ENCODE data around the gene RAPGEF6. TPM values are rescaled to one million over a fixed set of nuclear protein-coding genes. Genes with fewer than 3 reads are reported as not detected.
A peak's percentile ranks its signal among the peaks of the same experiment; 100 is the strongest.

RAPGEF6 gene
- total and polyA plus RNA-seq, 9 of the 15 experiments (the other 6 are each of a cell fraction or from before 2014, with no cell fraction given), result 2.7 to 23.4 (median 12.7) TPM

GRCh38 chr5:131394128-131394527, 240.9 kb downstream of the RAPGEF6 start:
- ChIA-PET CTCF (ENCODE audit: low intra/inter-chr PET ratio) (no interaction called here), POLR2A (interaction anchor here (4.5 kb wide), 1 partner anchor 13 kb away, joined by 21 read pairs; no protein-coding TSS in a partner anchor)
- TF ChIP-seq EP300 (IDR thresholded peaks at IDR 0.05; ENCODE audit: low read length) (no peak), HMG20B (CRISPR knock-in tag; IDR thresholded peaks at IDR 0.05) (no peak)
- TF ChIP-seq, protein P1, sequence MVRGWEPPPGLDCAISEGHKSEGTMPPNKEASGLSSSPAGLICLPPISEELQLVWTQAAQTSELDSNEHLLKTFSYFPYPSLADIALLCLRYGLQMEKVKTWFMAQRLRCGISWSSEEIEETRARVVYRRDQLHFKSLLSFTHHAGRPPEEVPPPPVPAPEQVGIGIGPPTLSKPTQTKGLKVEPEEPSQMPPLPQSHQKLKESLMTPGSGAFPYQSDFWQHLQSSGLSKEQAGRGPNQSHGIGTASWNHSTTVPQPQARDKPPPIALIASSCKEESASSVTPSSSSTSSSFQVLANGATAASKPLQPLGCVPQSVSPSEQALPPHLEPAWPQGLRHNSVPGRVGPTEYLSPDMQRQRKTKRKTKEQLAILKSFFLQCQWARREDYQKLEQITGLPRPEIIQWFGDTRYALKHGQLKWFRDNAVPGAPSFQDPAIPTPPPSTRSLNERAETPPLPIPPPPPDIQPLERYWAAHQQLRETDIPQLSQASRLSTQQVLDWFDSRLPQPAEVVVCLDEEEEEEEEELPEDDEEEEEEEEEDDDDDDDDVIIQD (CRISPR knock-in tag; IDR thresholded peaks at IDR 0.05), result no peak
- no peaks in the 10 kb centered on the region for H3K79me2 ChIP-seq (ENCODE audit: control insufficient read depth, insufficient read depth, low read length)
- intact Hi-C loops (cut with micrococcal nuclease) (no loop called here), in situ Hi-C loops (cut with MboI) (loop anchor here (25.0 kb wide), 1 partner anchor 507 kb away; no protein-coding TSS in a partner anchor)
- no peak overlapping the region for H3K4me2 ChIP-seq (ENCODE audit: insufficient read depth, low read length)
- H3K27ac ChIP-seq (ENCODE audit: extremely low read depth, low read depth, low read length), result no peak overlapping the region
- no peak overlapping the region for H3K4me3 ChIP-seq
- H3K9ac ChIP-seq (ENCODE audit: insufficient read depth in 1 of 2, low read depth in 2 of 2, low read length in 2 of 2), result no peak overlapping the region
- 96% methylated on average over 4 of the region's 4 CpGs for WGBS (ENCODE audit: insufficient coverage, low coverage, missing lambda C conversion rate)
- no peaks in the 10 kb centered on the region for H3K9me1 ChIP-seq (ENCODE audit: control insufficient read depth, insufficient read depth, low read length)
- no peaks in the 10 kb centered on the region for H3K27me3 ChIP-seq (ENCODE audit: control insufficient read depth in 2 of 2, insufficient read depth in 2 of 2, low read length in 2 of 2)
- H2AFZ ChIP-seq (ENCODE audit: low read depth, low read length), result no peak overlapping the region
- no TSS peak for BruUV-seq (replicated peaks)
- H3K9me3 ChIP-seq (replicated peaks; ENCODE audit: control insufficient read depth, insufficient read depth, low read depth, low read length), result no peaks in the 10 kb centered on the region
- FAIRE-seq, result no peak
- DNase-seq (ENCODE audit: extremely low read depth in 1 of 4, low spot score in 3 of 4), result no peak
- H4K20me1 ChIP-seq (replicated peaks; ENCODE audit: control insufficient read depth, insufficient read depth, low read length), result no peaks in the 10 kb centered on the region
- peaks cover 87% of the 10 kb centered on the region for H3K36me3 ChIP-seq (ENCODE audit: control insufficient read depth, insufficient read depth, low read length)
- no peaks in the 10 kb centered on the region for H3K4me1 ChIP-seq (replicated peaks in 1 of 2; ENCODE audit: control insufficient read depth in 2 of 2, insufficient read depth in 2 of 2, low read length in 2 of 2)
- no peak for ATAC-seq

- TF ChIP-seq MAFG (tag; conservative IDR thresholded peaks at IDR 0.05) (0 out of 2 replicates have a peak, but pooled peaks have one; percentile 10), YY1 (IDR thresholded peaks at IDR 0.05; ENCODE audit: borderline replicate concordance in 1 of 3, control insufficient read depth in 1 of 3, extremely low read depth in 1 of 3, insufficient read depth in 3 of 3, insufficient read length in 1 of 3, insufficient replicate concordance in 2 of 3, low read depth in 1 of 3, low read length in 2 of 3) (no peak), ZNF316 (IDR thresholded peaks at IDR 0.05) (peak; percentile 65), C11orf30 (IDR thresholded peaks at IDR 0.05; ENCODE audit: low read depth) (0 out of 2 replicates have a peak, but pooled peaks have one; percentile 11)
- WGBS (ENCODE audit: insufficient coverage, low coverage, missing lambda C conversion rate), result 83% methylated on average over 5 of the region's 5 CpGs
- TSS peak; percentile 17 for BruUV-seq (replicated peaks)
- no peak overlapping the region for H3K9ac ChIP-seq (ENCODE audit: insufficient read depth in 1 of 2, low read depth in 2 of 2, low read length in 2 of 2)
- no peak for ATAC-seq
- intact Hi-C loops (cut with micrococcal nuclease), result no loop called here
- H4K20me1 ChIP-seq (replicated peaks; ENCODE audit: control insufficient read depth, insufficient read depth, low read length), result no peaks in the 10 kb centered on the region
- no peaks in the 10 kb centered on the region for H3K9me3 ChIP-seq (replicated peaks; ENCODE audit: control insufficient read depth, insufficient read depth, low read depth, low read length)
- H3K4me3 ChIP-seq, result no peak overlapping the region
- H3K4me1 ChIP-seq (replicated peaks in 1 of 2; ENCODE audit: control insufficient read depth in 2 of 2, insufficient read depth in 2 of 2, low read length in 2 of 2), result no peaks in the 10 kb centered on the region
- H3K9me1 ChIP-seq (ENCODE audit: control insufficient read depth, insufficient read depth, low read length), result no peaks in the 10 kb centered on the region
- no peak for FAIRE-seq
- in situ Hi-C loops (cut with MboI), result loop anchor here (25.0 kb wide), 1 partner anchor 506 kb away; no protein-coding TSS in a partner anchor
- no peak overlapping the region for H3K4me2 ChIP-seq (ENCODE audit: insufficient read depth, low read length)
- no peaks in the 10 kb centered on the region for H3K79me2 ChIP-seq (ENCODE audit: control insufficient read depth, insufficient read depth, low read length)
- H2AFZ ChIP-seq (ENCODE audit: low read depth, low read length), result no peak overlapping the region
- CTCF ChIA-PET (ENCODE audit: low intra/inter-chr PET ratio), result no interaction called here
- POLR2A ChIA-PET, result interaction anchor here (4.5 kb wide), 1 partner anchor 13 kb away, joined by 21 read pairs; no protein-coding TSS in a partner anchor
- no peak for DNase-seq (ENCODE audit: extremely low read depth in 1 of 4, low spot score in 3 of 4)
- peaks cover 89% of the 10 kb centered on the region for H3K36me3 ChIP-seq (ENCODE audit: control insufficient read depth, insufficient read depth, low read length)
- H3K27me3 ChIP-seq (ENCODE audit: control insufficient read depth in 2 of 2, insufficient read depth in 2 of 2, low read length in 2 of 2), result no peaks in the 10 kb centered on the region
- no peak overlapping the region for H3K27ac ChIP-seq (ENCODE audit: extremely low read depth, low read depth, low read length)
Measured at GRCh38 chr5:131393498-131393968, 241.5 kb downstream of the RAPGEF6 start.

Data from K562 (cell line).